GM12891 (cell line): Measurements from ENCODE around the gene ACYP2.

ENCODE experiments used
- PAX5 ChIP-seq: IDR thresholded peaks from 2 replicates; pipeline ENCODE4 v1.6.1; 2011; ENCODE audit warnings: low read length, moderate library complexity, mild to moderate bottlenecking; ENCODE audit not compliant: insufficient read depth, severe bottlenecking
- POLR2A ChIP-seq: IDR thresholded peaks from 2 replicates; pipeline ENCODE4 v1.6.1; 2011; ENCODE audit warnings: low read depth, low read length, control low read depth
- POLR2AphosphoS5 ChIP-seq: IDR thresholded peaks from 2 replicates; pipeline ENCODE4 v1.6.1; 2011; ENCODE audit warnings: low read depth, low read length, control low read depth
- POU2F2 ChIP-seq: IDR thresholded peaks from 2 replicates; pipeline ENCODE4 v1.6.1; 2011; ENCODE audit warnings: low read depth, mild to moderate bottlenecking, control low read depth, low read length, moderate library complexity
- SPI1 ChIP-seq: IDR thresholded peaks from 2 replicates; pipeline ENCODE4 v1.6.1; 2011; ENCODE audit warnings: low read depth, low read length, control low read depth
- TAF1 ChIP-seq: IDR thresholded peaks from 2 replicates; pipeline ENCODE4 v1.6.1; 2011; ENCODE audit warnings: low read depth, low read length, control low read depth

- TF ChIP-seq TAF1 = no peak
- TF ChIP-seq POLR2AphosphoS5 = no peak
- no peak for TF ChIP-seq POLR2A
- TF ChIP-seq POU2F2 = no peak
- TF ChIP-seq SPI1 = no peak
- TF ChIP-seq PAX5 = no peak
Measured at GRCh38 chr2:54148391-54148790, 33.0 kb downstream of the ACYP2 start.
